HepG2 (cell line): ENCODE measurements around the gene CPXM1. TPM values are rescaled to one million over a fixed set of nuclear protein-coding genes. Genes with fewer than 3 reads are reported as not detected.

Experiments
- ARHGAP35 ChIP-seq: sonication (generic); formaldehyde crosslinking; IDR thresholded peaks from 2 replicates; pipeline ENCODE4 v1.9.0; 2022; ENCODE audit warnings: mild to moderate bottlenecking, inconsistent platforms, moderate library complexity, missing genetic modification reagents, borderline replicate concordance
- HDAC6 ChIP-seq: fragments of 200-600 bp; sonication (generic); IDR thresholded peaks from 2 replicates; pipeline ENCODE4 v1.7.0; 2017; ENCODE audit warnings: mild to moderate bottlenecking, antibody characterized with exemption, low read length, low read depth
- HMG20B ChIP-seq: conservative IDR thresholded peaks from 2 replicates; pipeline ENCODE4 v1.6.1; 2016; ENCODE audit warnings: missing genetic modification reagents, missing compliant biosample characterization
- HNRNPH1 ChIP-seq: fragments of 200-400 bp; formaldehyde crosslinking; optimal IDR thresholded peaks from 2 replicates; pipeline ENCODE3; 2017; ENCODE audit warnings: mild to moderate bottlenecking, low read depth, low read length
- LCORL ChIP-seq, 2 experiments: fragments of 450-650 bp in 1 of 2; sonication (generic) in 1 of 2; formaldehyde crosslinking in 1 of 2; IDR thresholded peaks; 2 replicates each; pipeline versions ENCODE4 v1.5.0 to v1.6.1; 2017 to 2020; ENCODE audit warnings: antibody characterized with exemption in 1 of 2, missing genetic modification reagents in 1 of 2
- MIER2 ChIP-seq: IDR thresholded peaks from 2 replicates; pipeline ENCODE4 v1.6.1; 2016; ENCODE audit warnings: missing biosample characterization, missing genetic modification reagents
- NAIF1 ChIP-seq: sonication (generic); formaldehyde crosslinking; IDR thresholded peaks from 2 replicates; pipeline ENCODE4 v1.5.0; 2020; ENCODE audit warnings: mild to moderate bottlenecking, missing genetic modification reagents, borderline replicate concordance
- NFIB ChIP-seq: sonication (generic); formaldehyde crosslinking; IDR thresholded peaks from 2 replicates; pipeline ENCODE4 v1.9.0; 2021; ENCODE audit warnings: missing genetic modification reagents, mild to moderate bottlenecking, borderline replicate concordance
- PAX8 ChIP-seq: sonication (generic); formaldehyde crosslinking; IDR thresholded peaks from 2 replicates; pipeline ENCODE4 v1.8.0; 2022; ENCODE audit warnings: mild to moderate bottlenecking, missing genetic modification reagents, borderline replicate concordance
- POGZ ChIP-seq: sonication (generic); formaldehyde crosslinking; IDR thresholded peaks from 2 replicates; pipeline ENCODE4 v1.4.0; 2020; ENCODE audit warnings: mild to moderate bottlenecking, missing genetic modification reagents
- RELA ChIP-seq: sonication (generic); formaldehyde crosslinking; IDR thresholded peaks from 2 replicates; pipeline ENCODE4 v1.4.0; 2020; ENCODE audit warnings: missing genetic modification reagents
- RFX5 ChIP-seq: IDR thresholded peaks from 2 replicates; pipeline ENCODE4 v1.6.1; 2011; ENCODE audit warnings: low read depth, low read length, improper control_type of control experiment
- SYNCRIP ChIP-seq: fragments of 200-400 bp; formaldehyde crosslinking; IDR thresholded peaks from 2 replicates; pipeline ENCODE4 v1.6.1; 2018; ENCODE audit warnings: mild to moderate bottlenecking, low read depth, low read length; ENCODE audit not compliant: insufficient read depth
- THAP11 ChIP-seq: IDR thresholded peaks from 2 replicates; pipeline ENCODE4 v1.6.1; 2016; ENCODE audit warnings: missing biosample characterization, missing genetic modification reagents
- ZNF33A ChIP-seq: sonication (generic); formaldehyde crosslinking; IDR thresholded peaks from 2 replicates; pipeline ENCODE4 v1.5.1; 2020; ENCODE audit warnings: missing genetic modification reagents, mild to moderate bottlenecking, moderate library complexity, borderline replicate concordance
- ZNF569 ChIP-seq: sonication (generic); formaldehyde crosslinking; IDR thresholded peaks from 2 replicates; pipeline ENCODE4 v1.5.0; 2020; ENCODE audit warnings: mild to moderate bottlenecking, missing genetic modification reagents, moderate library complexity, borderline replicate concordance
- ZNF598 ChIP-seq: sonication (generic); formaldehyde crosslinking; IDR thresholded peaks from 2 replicates; pipeline ENCODE4 v1.5.1; 2020; ENCODE audit warnings: mild to moderate bottlenecking, missing genetic modification reagents, borderline replicate concordance
- ZNF609 ChIP-seq: sonication (generic); formaldehyde crosslinking; IDR thresholded peaks from 2 replicates; pipeline ENCODE4 v1.4.0; 2020; ENCODE audit warnings: mild to moderate bottlenecking, missing genetic modification reagents, borderline replicate concordance
- polyA plus RNA-seq, 8 experiments: library from polyadenylated mRNA; depleted of rRNA in 3 of 8; stranded (reverse) in 7 of 8; unstranded in 1 of 8; fragments of >200 nt; fragmentation: Illumina TruSeq in 4 of 8; extraction: Trizol in 4 of 8; gene quantifications; 2 replicates each; pipeline versions ENCODE4 v1.2.1 to v1.2.3, GENCODE V29; 2011 to 2016; ENCODE audit warnings: low read depth in 4 of 8, missing spikeins in 1 of 8, mixed read lengths in 1 of 8; ENCODE audit not compliant: insufficient read depth in 1 of 8
- total RNA-seq, 5 experiments: library from RNA; depleted of rRNA; stranded (reverse); fragments of >200 nt; fragmentation: Illumina TruSeq; extraction: Trizol; gene quantifications; 2 replicates each; pipeline ENCODE4 v1.2.3, GENCODE V29; 2016; ENCODE audit warnings: low read depth in 1 of 5
- TF ChIP-seq, protein P1 (sequence below): sonication (generic); formaldehyde crosslinking; IDR thresholded peaks from 2 replicates; pipeline ENCODE4 v1.4.0; 2020; ENCODE audit warnings: missing genetic modification reagents
- TF ChIP-seq, protein P2 (sequence below): sonication (generic); formaldehyde crosslinking; IDR thresholded peaks from 2 replicates; pipeline ENCODE4 v1.5.0; 2020; ENCODE audit warnings: missing genetic modification reagents
- TF ChIP-seq, protein P3 (sequence below): IDR thresholded peaks from 2 replicates; pipeline ENCODE4 v1.6.1; 2016; ENCODE audit warnings: low read depth, borderline replicate concordance

The CPXM1 gene
- total and polyA plus RNA-seq, 2 of the 13 experiments (the other 11 are each of a cell fraction or from before 2014, with no cell fraction given): 0.07 TPM; not detected in 1

- TF ChIP-seq HDAC6 (no peak), RELA (CRISPR knock-in tag) (0 out of 2 replicates have a peak, but pooled peaks have one; percentile 28), ZNF609 (CRISPR knock-in tag) (peak; percentile 53), PAX8 (CRISPR knock-in tag) (peak; percentile 91; the same call in 1 of the 2 replicates), ZNF598 (CRISPR knock-in tag) (peak; percentile 97), RFX5 (no peak), ARHGAP35 (CRISPR knock-in tag) (peak; percentile 99), NFIB (CRISPR knock-in tag) (peak; percentile 77; the same call in 1 of the 2 replicates), MIER2 (CRISPR knock-in tag) (0 out of 2 replicates have a peak, but pooled peaks have one; percentile 59), NAIF1 (CRISPR knock-in tag) (no peak), HNRNPH1 (no peak), ZNF33A (CRISPR knock-in tag) (peak; percentile 92; the same call in 1 of the 2 replicates), ZNF569 (CRISPR knock-in tag) (peak; percentile 90; the same call in 1 of the 2 replicates), THAP11 (peak; percentile 92), HMG20B (CRISPR knock-in tag) (peak; percentile 79), LCORL (IDR thresholded peaks at IDR 0.05) (peak; percentile 77), LCORL (CRISPR knock-in tag; IDR thresholded peaks at IDR 0.05) (peak; percentile 91; the same call in 1 of the 2 replicates), POGZ (CRISPR knock-in tag) (peak; percentile 92), SYNCRIP (no peak)
- TF ChIP-seq, protein P1, sequence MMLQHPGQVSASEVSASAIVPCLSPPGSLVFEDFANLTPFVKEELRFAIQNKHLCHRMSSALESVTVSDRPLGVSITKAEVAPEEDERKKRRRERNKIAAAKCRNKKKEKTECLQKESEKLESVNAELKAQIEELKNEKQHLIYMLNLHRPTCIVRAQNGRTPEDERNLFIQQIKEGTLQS: peak; percentile 63
- TF ChIP-seq, protein P2, sequence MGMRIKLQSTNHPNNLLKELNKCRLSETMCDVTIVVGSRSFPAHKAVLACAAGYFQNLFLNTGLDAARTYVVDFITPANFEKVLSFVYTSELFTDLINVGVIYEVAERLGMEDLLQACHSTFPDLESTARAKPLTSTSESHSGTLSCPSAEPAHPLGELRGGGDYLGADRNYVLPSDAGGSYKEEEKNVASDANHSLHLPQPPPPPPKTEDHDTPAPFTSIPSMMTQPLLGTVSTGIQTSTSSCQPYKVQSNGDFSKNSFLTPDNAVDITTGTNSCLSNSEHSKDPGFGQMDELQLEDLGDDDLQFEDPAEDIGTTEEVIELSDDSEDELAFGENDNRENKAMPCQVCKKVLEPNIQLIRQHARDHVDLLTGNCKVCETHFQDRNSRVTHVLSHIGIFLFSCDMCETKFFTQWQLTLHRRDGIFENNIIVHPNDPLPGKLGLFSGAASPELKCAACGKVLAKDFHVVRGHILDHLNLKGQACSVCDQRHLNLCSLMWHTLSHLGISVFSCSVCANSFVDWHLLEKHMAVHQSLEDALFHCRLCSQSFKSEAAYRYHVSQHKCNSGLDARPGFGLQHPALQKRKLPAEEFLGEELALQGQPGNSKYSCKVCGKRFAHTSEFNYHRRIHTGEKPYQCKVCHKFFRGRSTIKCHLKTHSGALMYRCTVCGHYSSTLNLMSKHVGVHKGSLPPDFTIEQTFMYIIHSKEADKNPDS (CRISPR knock-in tag): no peak
- TF ChIP-seq, protein P3, sequence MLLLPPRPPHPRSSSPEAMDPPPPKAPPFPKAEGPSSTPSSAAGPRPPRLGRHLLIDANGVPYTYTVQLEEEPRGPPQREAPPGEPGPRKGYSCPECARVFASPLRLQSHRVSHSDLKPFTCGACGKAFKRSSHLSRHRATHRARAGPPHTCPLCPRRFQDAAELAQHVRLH: peak; percentile 94
These were observed 39.9 kb upstream of the CPXM1 start, which contains the start of the genes PCED1A and VPS16 (continued) for GRCh38 chr20:2840138-2840966.
